Urinary bladder (tissue), 4 donors: Measurements from ENCODE around the gene ARAP3. TPM values are rescaled to one million over a fixed set of nuclear protein-coding genes. Genes with fewer than 3 reads are reported as not detected.

ENCODE experiments used
- DNase-seq: peaks from one replicate; pipeline ENCODE4 v3.0.0-alpha.2; 2015; ENCODE audit errors: extremely low spot score
- H3K27ac ChIP-seq: one replicate; pipeline ENCODE4 v1.5.1; 2013; ENCODE audit warnings: low read depth, mild to moderate bottlenecking, moderate library complexity
- H3K36me3 ChIP-seq: one replicate; pipeline ENCODE4 v1.6.1; 2013; ENCODE audit warnings: mild to moderate bottlenecking, moderate library complexity; ENCODE audit not compliant: insufficient read depth
- H3K4me1 ChIP-seq: one replicate; pipeline ENCODE4 v1.6.1; 2013; ENCODE audit warnings: mild to moderate bottlenecking, moderate library complexity; ENCODE audit not compliant: insufficient read depth
- H3K4me3 ChIP-seq: one replicate; pipeline ENCODE4 v1.5.1; 2013; ENCODE audit warnings: low read depth, low read length
- WGBS: extraction: QIAGEN DNeasy Blood & Tissue Kit; methylation state at CpG from one replicate; pipeline ENCODE4 v1.1.7; 2013; 5-methylcytosine and 5-hydroxymethylcytosine counted together
- polyA plus RNA-seq: library from polyadenylated mRNA; stranded (reverse); fragments of 200-250 nt; gene quantifications from one replicate; pipeline ENCODE4 v1.2.3, GENCODE V29; 2013
- total RNA-seq: library from RNA; depleted of rRNA; stranded (reverse); fragments of >200 nt; gene quantifications from one replicate; pipeline ENCODE4 v1.2.3, GENCODE V29; 2014
- donor health status: healthy with polysubstance abuse.
- donor health status: healthy.

ARAP3 gene
- total and polyA plus RNA-seq, 2 donors, result 9.8 to 11.7 TPM

DNA sequence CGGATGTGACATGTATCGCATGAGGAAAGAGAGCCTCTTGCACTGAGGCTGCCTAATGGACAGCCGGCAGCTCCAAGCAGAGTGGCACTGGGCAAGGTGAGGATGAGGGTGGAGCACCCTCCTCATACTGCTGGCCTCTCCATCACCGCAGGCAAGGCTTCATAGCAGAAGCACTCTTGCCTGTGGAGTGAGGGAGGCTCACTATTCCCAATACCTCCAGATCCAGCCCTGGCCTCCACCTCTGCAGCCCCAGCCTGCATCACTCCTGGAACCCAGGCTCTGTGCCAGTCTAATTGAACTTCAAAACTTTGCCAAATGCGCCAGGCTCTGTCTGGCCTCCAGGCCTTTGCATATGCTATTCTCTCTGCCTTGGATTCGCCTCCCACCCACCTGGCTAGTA is 29.7 kb upstream of the ARAP3 start:
- no peak for DNase-seq
- WGBS, result 94% methylated on average over 6 of the region's 6 CpGs
- Histone ChIP-seq H3K36me3 (no peaks in the 10 kb centered on the region), H3K4me1 (no peaks in the 10 kb centered on the region), H3K27ac (no peak overlapping the region), H3K4me3 (no peak overlapping the region)

DNA sequence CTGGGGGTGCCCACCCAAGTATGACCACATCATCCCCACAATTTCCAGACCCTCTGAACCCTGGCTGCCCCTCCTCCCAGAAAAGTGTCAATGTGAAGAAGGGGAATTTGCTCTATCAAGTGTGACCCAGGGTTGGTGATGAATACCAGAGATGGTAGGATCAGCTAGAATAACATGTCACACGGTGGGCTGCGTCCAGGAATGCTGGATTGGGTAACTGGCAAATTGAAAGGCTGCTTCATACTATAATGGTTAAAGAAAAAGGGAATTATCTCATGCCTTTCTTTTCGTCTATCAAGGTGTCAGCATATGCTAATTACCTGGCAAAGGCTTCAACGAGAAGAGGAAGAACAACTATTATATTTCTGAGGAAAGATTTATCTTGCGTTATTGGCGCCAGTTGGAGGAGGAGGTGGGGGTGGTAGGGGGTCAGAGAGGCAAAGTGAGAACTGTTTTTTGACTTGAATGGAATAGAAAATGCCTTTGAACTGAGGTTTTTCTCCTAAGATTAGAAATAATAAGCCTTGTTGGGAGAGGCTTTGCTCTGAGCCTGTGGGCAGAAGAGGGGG is 27.8 kb upstream of the ARAP3 start:
- H3K4me1 ChIP-seq, result no peaks in the 10 kb centered on the region
- no peak overlapping the region for H3K27ac ChIP-seq
- no peaks in the 10 kb centered on the region for H3K36me3 ChIP-seq
- H3K4me3 ChIP-seq, result no peak overlapping the region
- no peak for DNase-seq
- WGBS, result 54% methylated on average over 6 of the region's 6 CpGs

DNA sequence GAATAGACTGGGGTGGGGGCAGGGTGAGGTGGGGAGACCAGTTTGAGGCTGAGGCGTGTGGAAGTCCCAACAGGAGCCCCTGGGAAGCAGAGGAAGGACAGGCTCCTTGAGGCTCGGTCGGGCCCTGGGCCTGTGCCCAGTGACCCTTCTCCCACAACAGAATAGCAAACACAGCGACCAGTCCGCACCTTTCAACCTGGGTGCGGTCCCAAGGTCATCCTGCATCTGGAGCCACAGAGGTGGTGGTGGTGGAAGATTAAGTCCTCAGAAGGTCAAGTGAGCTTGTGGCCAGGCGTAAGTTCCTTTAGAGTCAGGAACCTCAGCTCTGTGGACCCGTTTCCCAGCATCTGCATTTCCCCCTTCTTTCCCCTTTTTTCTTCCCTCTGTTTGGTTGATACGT is 26.0 kb upstream of the ARAP3 start:
- no peaks in the 10 kb centered on the region for H3K36me3 ChIP-seq
- DNase-seq, result no peak
- no peak overlapping the region for H3K4me3 ChIP-seq
- H3K27ac ChIP-seq, result no peak overlapping the region
- H3K4me1 ChIP-seq, result no peaks in the 10 kb centered on the region
- 71% methylated on average over 9 of the region's 9 CpGs for WGBS

DNA sequence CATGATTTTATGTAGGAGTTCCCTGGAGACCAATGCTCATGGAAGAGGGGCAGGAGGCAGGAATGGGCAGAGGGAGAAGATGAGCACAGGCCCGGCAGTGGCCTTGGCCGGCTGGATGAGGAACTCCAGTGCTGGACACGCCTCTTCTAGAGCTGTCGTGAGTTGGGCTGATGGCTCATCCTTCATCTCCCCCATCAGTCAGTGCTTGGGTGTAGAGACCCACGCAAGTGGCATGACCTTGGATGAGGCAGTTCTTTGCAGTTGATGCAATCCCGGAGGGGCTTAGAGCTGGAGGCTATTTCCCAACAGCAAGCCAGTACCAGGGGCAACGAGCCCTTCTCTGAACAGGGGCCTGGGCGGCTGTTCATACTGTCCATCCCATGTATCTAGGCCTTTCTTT is 25.5 kb upstream of the ARAP3 start:
- whole genome bisulfite sequencing, result 71% methylated on average over 8 of the region's 8 CpGs

DNA sequence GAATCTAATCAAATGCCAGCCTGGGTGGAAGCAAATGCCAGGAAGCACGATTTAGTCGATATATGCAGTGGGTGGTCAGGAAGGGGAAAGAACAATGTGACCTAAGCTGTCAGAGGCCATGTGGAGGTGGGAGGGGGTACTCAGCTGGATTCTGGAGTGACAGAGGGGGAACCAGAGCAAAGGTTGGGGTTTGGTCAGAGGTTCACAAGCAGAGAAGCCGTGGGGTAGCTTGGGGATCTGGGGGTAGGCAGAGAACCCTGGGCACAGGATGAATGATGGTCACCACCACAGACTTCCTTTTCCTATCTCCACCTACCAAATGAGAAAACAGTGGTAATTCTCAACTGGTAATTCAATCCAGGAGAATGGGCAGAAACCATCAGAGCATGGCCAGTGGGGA is 24.1 kb upstream of the ARAP3 start:
- no peak for DNase-seq
- WGBS, result 66% methylated on average over 3 of the region's 3 CpGs
- H3K36me3 ChIP-seq, result no peaks in the 10 kb centered on the region
- H3K4me1 ChIP-seq, result no peaks in the 10 kb centered on the region
- H3K4me3 ChIP-seq, result no peak overlapping the region
- no peak overlapping the region for H3K27ac ChIP-seq

More for the DNA sequence above, 25.5 kb upstream of the ARAP3 start:
- Histone ChIP-seq H3K4me1 (no peaks in the 10 kb centered on the region), H3K4me3 (no peak overlapping the region), H3K27ac (no peak overlapping the region), H3K36me3 (no peaks in the 10 kb centered on the region)
- no peak for DNase-seq

DNA sequence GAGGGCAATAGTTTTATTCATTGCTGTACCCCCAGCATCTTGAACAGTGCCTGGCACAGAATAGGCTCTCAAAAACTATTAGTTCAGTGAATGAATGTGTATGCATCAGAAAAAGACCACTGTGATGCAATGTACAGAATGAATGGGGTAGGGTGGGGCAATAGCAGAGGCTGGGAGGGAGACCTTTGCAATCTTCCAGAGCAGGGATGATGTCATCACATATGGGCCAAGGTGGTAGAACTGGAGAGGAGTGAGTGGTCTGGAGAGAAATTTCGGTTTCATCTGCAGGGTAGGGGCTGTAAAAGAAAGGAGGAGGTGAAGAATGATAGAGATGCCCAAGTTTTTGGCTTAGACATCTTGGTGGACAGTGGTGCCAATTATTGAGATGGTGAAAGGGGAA is 23.4 kb upstream of the ARAP3 start:
- Histone ChIP-seq H3K27ac (no peak overlapping the region), H3K36me3 (no peaks in the 10 kb centered on the region), H3K4me3 (no peak overlapping the region), H3K4me1 (no peaks in the 10 kb centered on the region)
- WGBS, result 60% methylated on average over 1 of the region's 1 CpG
- DNase-seq, result no peak

DNA sequence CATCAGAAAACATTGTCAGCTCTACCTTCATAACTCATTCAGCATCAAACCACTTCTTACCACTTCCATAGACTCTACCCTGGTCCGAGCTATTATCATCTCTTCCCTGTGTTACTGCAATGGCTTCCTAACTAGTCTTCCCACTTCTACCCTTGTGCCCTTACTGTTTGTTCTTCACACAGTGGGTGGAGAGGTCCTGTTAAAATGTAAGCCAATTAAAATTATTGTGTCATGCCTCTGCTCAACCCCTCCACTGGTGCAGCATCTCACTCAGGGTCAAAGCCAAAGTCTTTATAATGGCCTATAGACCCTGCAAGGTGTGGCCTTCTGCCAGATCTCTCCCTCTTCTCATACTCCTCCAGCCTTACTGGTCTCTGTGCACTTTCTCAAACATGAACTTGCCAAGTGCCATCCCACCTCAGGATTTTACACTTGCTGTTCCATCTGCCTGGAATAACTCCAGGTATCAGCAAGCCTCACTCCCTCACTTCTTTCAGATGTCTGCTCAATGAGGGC is 22.8 kb upstream of the ARAP3 start:
- no peak overlapping the region for H3K27ac ChIP-seq
- WGBS, result 65% methylated on average over 1 of the region's 1 CpG
- no peaks in the 10 kb centered on the region for H3K4me1 ChIP-seq
- H3K4me3 ChIP-seq, result no peak overlapping the region
- no peaks in the 10 kb centered on the region for H3K36me3 ChIP-seq
- DNase-seq, result no peak

DNA sequence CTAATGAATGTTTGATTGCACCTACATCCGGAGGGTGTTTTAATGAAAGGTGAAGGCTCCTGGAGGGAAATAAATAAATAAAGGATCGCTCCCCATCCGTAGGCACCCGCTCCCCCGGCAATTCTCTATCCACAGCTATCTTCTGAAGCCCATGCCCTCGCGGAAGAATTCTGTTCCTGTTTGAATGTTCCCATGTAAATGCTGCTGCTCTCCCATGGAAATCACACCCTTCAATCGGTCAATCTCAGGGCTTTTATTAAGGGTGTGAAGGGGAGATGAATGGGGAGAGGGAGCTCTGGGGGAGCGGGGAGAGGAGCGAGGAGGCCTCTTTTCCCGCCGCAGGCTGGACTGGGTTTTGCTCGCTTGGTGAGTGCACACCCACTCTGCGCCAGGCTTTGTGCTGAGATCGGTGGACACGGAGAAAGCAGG is 21.1 kb upstream of the ARAP3 start:
- no peaks in the 10 kb centered on the region for H3K4me1 ChIP-seq
- 10% methylated on average over 16 of the region's 16 CpGs for WGBS
- no peak for DNase-seq
- H3K4me3 ChIP-seq, result peak overlapping the region; percentile 47
- H3K36me3 ChIP-seq, result no peaks in the 10 kb centered on the region
- no peak overlapping the region for H3K27ac ChIP-seq

DNA sequence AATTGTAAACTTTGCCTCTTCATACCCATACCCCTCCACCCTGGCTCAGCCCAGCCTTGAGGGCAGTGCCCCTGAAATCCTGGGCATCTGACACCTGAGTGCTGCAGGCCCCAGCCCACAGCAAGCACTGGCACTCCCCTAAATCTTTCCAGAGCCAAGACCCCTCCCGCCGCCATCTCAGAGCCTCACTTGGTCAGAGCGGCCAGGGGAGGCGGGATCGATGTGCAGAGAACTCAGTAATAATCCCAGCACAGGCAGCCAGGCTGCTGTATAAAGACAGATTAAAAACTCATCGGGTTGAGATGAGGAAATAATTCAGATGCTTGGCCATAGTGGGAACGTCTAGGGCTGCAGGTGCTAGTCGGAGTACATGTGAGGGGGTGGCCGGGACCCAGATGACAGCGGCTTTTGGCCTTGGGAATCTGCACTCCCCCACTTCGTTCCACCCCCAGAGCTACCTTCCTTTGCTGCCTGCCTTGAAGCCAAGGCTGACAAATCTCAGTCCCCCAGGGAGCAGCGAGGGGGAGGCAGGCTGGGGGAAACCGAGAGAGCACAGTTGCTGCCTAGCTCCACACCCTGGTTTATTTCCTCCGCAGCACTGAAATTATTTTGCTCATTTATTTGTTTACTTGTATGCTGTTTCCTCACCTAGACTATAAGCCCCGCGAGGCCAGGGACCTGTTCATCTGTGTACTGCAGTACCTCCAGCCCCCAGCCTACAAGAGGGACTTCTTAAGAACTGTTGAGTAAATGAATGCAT is 19.5 kb upstream of the ARAP3 start:
- DNase-seq, result no peak
- Histone ChIP-seq H3K27ac (no peak overlapping the region), H3K4me1 (no peaks in the 10 kb centered on the region), H3K4me3 (peak overlapping the region; percentile 47), H3K36me3 (no peaks in the 10 kb centered on the region)
- WGBS, result 24% methylated on average over 16 of the region's 16 CpGs

DNA sequence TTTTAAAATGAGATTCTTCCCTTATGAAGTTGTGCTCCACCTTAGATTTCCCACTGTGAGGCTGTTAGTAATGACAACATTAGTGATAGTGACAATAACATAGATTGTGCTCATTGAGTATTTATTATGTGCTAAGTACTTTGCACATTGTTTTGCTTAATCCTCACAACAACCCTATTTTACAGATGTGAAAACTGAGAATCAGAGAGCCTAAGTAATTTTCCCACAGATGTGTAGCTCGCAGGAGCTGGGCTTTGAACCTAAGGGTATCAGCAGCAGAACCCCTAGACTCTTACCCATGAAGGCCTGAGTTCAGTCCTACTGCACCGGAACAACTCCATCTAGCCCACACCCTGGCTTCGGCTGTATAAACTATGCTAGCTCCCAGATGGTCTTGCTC is 15.6 kb upstream of the ARAP3 start:
- Histone ChIP-seq H3K27ac (no peak overlapping the region), H3K4me3 (no peak overlapping the region), H3K36me3 (no peaks in the 10 kb centered on the region), H3K4me1 (no peaks in the 10 kb centered on the region)
- no peak for DNase-seq
- 73% methylated on average over 3 of the region's 3 CpGs for WGBS

DNA sequence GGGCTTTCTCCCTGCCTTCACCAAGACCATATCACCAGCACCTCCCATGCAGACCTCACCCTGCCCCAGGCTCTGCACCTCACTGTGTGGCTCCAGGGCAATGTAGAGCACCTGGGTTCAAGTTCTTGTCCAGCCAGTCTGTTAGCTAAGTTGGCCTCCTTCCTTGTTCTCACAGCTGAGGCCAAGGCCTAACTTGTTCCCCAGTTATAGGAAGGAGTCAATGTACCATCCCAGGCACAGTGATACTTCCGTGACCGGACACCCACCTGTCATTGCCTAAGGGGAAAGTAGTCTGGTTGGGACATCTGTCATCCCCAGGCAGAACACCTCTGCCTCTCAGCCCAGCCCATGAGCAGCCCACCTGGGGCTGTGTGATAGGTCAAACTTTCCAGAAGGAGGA is 14.4 kb upstream of the ARAP3 start:
- 85% methylated on average over 2 of the region's 2 CpGs for WGBS
- H3K4me1 ChIP-seq, result no peaks in the 10 kb centered on the region

DNA sequence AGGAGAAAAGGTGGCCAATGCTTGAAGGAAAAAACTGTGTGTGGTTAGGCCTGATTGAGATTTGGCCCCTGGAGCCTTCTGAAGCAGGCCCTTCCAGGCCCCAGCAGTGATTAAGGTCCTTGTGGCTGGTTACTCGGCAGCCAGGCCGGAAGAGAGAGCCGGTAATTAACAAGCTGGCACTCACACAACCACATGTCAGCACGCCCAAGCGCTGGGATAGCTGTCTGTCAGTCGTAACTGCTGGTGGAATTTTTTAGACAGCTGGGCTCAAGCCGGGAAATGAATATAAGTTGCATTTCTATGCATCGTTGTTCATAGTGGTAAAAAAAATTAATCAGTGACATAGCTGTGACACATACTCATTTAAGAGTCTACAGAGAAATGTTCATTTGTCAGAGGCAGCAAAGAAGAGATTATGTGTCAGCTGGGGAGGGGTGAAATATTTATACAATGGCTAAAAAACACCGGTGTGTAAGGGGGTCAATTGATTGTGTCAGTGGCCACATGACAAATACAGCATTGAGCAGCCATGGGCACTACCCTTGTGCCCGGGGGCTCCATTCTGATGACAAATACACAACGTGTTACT is 13.7 kb upstream of the ARAP3 start:
- WGBS, result 66% methylated on average over 11 of the region's 11 CpGs
- Histone ChIP-seq H3K27ac (no peak overlapping the region), H3K4me1 (no peaks in the 10 kb centered on the region), H3K4me3 (no peak overlapping the region), H3K36me3 (no peaks in the 10 kb centered on the region)
- no peak for DNase-seq

More for the DNA sequence above, 14.4 kb upstream of the ARAP3 start:
- Histone ChIP-seq H3K36me3 (no peaks in the 10 kb centered on the region), H3K27ac (no peak overlapping the region), H3K4me3 (no peak overlapping the region)
- DNase-seq, result no peak

DNA sequence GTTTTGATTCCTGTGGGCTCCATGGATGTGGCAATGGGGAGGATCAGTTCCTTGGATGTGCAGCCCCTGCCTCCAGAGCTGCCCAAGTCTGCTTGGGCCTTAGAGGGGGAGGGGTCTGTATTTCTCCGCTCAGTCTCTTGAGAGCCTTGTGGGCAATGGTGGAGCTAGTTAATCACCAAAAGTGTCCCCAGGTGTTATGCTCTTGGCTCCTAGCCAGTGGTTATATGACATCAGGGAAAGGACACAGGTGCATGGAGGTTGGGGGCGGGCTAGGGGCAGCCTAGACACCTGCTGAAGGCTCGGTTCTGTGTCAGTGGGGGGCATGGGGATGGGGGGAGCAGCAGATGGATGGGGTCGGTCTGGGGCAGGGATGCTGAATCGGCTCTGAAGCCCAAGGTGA is 12.4 kb upstream of the ARAP3 start:
- 84% methylated on average over 5 of the region's 5 CpGs for WGBS

More for the DNA sequence above, 12.4 kb upstream of the ARAP3 start:
- H3K36me3 ChIP-seq, result no peaks in the 10 kb centered on the region
- no peaks in the 10 kb centered on the region for H3K4me1 ChIP-seq
- H3K4me3 ChIP-seq, result no peak overlapping the region
- DNase-seq, result no peak
- H3K27ac ChIP-seq, result no peak overlapping the region
